ENCODE measurements around the gene LRRTM4.

The LRRTM4 gene

DNA sequence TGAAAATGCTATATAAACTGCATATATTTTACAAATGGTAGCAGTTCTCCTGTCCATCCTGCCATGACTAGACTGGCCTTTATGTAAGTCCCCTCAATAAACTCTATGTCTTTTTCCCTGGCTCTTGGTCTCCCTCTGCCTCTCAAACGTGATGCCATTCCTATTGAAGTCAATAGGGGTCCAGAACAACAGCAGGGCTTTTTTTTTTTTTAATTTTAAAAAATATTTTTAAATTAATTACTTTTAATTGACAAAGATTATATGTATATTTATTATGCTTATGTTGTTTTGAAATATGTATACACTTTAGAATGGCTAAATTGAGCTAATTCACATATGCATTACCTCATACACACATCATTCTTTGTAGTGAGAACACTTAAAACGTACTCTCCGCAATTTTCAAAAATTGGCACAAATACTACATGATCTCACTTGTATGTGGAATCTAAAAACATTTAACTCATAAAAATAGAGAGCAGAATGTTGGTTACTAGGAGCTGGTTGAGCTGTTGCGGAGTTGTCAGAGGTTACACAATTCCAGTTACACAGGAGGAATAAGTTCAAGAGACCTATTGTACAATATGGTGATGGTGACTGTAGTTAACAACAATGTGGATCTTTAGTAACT lies 123.1 kb downstream of the LRRTM4 start:
- TF ChIP-seq, protein P1, sequence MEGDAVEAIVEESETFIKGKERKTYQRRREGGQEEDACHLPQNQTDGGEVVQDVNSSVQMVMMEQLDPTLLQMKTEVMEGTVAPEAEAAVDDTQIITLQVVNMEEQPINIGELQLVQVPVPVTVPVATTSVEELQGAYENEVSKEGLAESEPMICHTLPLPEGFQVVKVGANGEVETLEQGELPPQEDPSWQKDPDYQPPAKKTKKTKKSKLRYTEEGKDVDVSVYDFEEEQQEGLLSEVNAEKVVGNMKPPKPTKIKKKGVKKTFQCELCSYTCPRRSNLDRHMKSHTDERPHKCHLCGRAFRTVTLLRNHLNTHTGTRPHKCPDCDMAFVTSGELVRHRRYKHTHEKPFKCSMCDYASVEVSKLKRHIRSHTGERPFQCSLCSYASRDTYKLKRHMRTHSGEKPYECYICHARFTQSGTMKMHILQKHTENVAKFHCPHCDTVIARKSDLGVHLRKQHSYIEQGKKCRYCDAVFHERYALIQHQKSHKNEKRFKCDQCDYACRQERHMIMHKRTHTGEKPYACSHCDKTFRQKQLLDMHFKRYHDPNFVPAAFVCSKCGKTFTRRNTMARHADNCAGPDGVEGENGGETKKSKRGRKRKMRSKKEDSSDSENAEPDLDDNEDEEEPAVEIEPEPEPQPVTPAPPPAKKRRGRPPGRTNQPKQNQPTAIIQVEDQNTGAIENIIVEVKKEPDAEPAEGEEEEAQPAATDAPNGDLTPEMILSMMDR (IDR thresholded peaks at IDR 0.05; ENCODE audit: control insufficient read depth, insufficient read depth, low read depth, low read length, missing control alignments) = no peak
- no peak overlapping the region for H3K4me3 ChIP-seq (ENCODE audit: control insufficient read depth, low read depth, low read length)
- DNase-seq (ENCODE audit: low read depth) = no peak

DNA sequence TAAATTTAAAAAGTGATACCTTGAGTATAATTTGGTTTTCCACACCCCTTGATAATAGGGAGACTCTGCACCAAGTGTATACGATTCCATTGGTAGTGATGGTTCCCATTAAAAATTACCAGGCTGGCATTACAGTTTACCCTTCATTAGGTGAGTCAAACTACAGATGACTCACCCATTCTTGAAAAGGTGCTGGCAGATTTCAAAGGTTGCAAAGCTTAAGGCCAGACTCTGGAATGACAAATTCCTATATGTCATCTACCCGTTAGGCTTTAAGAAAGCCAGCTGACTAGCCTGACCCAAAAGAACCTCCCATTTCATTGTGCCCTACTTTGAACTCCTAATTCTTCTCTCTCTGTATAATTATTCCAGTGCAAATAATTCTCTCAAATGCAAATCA lies 124.4 kb downstream of the LRRTM4 start:
- TF ChIP-seq, protein P1 (IDR thresholded peaks at IDR 0.05; ENCODE audit: control insufficient read depth, insufficient read depth, low read depth, low read length, missing control alignments) = no peak
- no peak for DNase-seq (ENCODE audit: low read depth)
- H3K4me3 ChIP-seq (ENCODE audit: control insufficient read depth, low read depth, low read length) = no peak overlapping the region

DNA sequence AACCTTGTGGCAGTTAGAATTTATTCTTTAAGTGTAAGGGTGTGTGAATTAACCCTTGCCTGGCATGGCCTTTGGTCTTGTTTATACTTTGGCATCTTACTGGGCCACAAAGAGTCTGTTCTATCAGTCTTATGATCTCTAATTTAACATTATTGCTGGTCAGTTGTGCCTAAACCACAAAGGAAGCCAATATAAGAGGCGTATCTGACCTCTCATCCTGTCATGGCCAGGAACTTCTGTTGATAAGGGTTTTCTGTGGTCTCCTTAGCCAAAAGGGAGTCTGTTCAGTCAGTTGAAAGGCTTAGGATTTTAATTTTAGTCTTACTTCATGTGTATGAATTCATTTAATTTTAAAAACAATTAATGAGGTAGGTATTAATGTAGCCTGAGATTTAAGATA lies 127.2 kb downstream of the LRRTM4 start:
- no peak for DNase-seq (ENCODE audit: low read depth)
- TF ChIP-seq, protein P1 (IDR thresholded peaks at IDR 0.05; ENCODE audit: control insufficient read depth, insufficient read depth, low read depth, low read length, missing control alignments) = no peak
- H3K4me3 ChIP-seq (ENCODE audit: control insufficient read depth, low read depth, low read length) = no peak overlapping the region

DNA sequence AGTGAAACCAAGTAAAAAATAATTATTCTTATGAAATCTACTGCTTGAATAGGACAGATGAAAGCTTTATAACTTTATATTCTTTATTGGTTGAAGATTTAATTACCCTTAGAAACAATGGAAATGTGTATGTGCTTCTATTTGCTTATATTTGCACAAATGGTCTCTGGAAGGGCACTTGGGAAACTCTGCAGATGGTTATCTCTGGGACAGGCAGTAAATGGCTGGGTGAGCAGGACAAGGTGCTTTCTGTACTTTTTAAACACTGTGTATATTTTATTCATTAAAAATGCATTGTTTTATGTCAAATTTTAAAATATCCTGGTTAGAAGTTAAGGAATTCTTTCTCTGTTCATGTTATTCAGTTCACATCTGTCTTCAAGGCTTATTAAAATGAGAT lies 131.1 kb downstream of the LRRTM4 start:
- H3K4me3 ChIP-seq (ENCODE audit: control insufficient read depth, low read depth, low read length) = no peak overlapping the region
- TF ChIP-seq, protein P1 (IDR thresholded peaks at IDR 0.05; ENCODE audit: control insufficient read depth, insufficient read depth, low read depth, low read length, missing control alignments) = no peak
- DNase-seq (ENCODE audit: low read depth) = no peak

DNA sequence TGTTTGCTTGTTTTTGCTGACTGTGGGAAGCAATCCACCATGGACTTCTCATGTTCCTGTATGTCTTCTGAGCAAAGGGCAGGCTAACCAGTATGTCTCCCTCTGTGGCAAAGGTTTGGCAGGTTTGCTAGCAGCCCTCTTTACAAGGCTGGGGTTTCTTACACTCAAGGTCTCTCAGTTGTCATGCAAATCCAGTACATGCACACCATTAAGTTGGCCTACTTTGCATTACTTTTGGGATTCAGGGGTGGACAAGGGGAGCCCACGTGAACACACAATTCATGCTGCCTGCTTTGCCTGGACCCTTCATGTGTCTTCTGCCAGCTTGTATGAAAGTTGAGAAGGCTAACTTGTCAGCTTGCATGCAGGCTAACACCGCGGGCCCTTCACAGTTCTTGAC lies 134.9 kb downstream of the LRRTM4 start:
- DNase-seq (ENCODE audit: low read depth) = no peak
- TF ChIP-seq, protein P1 (IDR thresholded peaks at IDR 0.05; ENCODE audit: control insufficient read depth, insufficient read depth, low read depth, low read length, missing control alignments) = no peak
- no peak overlapping the region for H3K4me3 ChIP-seq (ENCODE audit: control insufficient read depth, low read depth, low read length)

DNA sequence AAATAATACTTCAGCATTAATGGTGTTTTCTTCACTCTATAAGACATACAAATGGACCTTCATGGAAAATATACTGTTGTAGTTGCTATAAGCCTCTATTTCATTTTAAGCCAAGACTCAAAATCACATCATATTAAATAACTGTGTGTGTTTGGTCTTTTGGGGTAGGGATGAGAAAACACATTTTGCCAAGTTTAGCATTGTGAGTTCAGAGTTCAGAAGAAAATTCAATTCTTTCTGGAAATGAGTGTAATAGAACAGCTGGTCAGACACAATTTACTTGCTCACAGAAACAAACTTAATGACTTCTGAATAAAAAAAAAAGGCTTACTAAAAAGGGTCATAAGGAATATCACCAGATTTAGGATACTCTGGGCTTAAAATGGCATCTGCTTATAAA lies 149.5 kb downstream of the LRRTM4 start:
- no peak for DNase-seq (ENCODE audit: low read depth)
- no peak overlapping the region for H3K4me3 ChIP-seq (ENCODE audit: control insufficient read depth, low read depth, low read length)
- TF ChIP-seq, protein P1 (IDR thresholded peaks at IDR 0.05; ENCODE audit: control insufficient read depth, insufficient read depth, low read depth, low read length, missing control alignments) = no peak

DNA sequence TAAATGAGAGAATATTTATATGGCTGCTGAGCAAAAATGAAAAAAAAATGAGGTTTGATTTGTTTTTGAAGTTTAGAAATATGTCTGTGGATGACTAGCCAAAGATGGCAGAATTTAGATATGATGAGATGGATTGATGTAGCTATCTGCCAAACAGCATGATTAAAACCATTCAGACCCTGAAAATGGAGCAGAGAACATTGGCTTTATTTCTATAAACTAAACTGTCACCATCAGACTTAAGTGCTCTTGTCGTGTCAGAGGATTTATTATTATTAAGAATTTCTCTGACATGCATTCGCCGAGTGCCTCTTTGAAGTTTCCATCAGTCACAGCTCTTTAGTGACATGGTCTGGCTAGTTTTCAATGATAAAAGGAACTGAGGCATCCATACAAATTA lies 151.7 kb downstream of the LRRTM4 start:
- H3K4me3 ChIP-seq (ENCODE audit: control insufficient read depth, low read depth, low read length) = no peak overlapping the region
- TF ChIP-seq, protein P1 (IDR thresholded peaks at IDR 0.05; ENCODE audit: control insufficient read depth, insufficient read depth, low read depth, low read length, missing control alignments) = no peak
- no peak for DNase-seq (ENCODE audit: low read depth)

Data from AG09309 (cell line).